ENCODE data around the gene C1QTNF1. TPM values are rescaled to one million over a fixed set of nuclear protein-coding genes. Genes with fewer than 3 reads are reported as not detected.

The C1QTNF1 gene
- total RNA-seq, 2 experiments from 2014 or later, result not detected

GRCh38 chr17:79046197-79046915 lies 22.4 kb downstream of the C1QTNF1 start:
- DNase-seq, result no peak
- Mint-ChIP-seq H3K27ac (no peak overlapping the region), H3K4me3 (no peak overlapping the region), H3K27me3 (no peaks in the 10 kb centered on the region), H3K9me3 (peaks cover 7% of the 10 kb centered on the region), H3K36me3 (ENCODE audit: low read depth) (no peaks in the 10 kb centered on the region), H3K4me1 (no peaks in the 10 kb centered on the region)
- CTCF ChIA-PET, result interaction anchor here (1.0 to 2.1 kb wide), 6 partner anchors 10 to 354 kb away, joined by 3 to 8 read pairs (median 4); no protein-coding TSS in a partner anchor
- POLR2A ChIA-PET, result no interaction called here

- POLR2A ChIA-PET, result no interaction called here
- Mint-ChIP-seq H3K36me3 (ENCODE audit: low read depth) (no peaks in the 10 kb centered on the region), H3K27me3 (no peaks in the 10 kb centered on the region), H3K27ac (no peak overlapping the region), H3K4me1 (no peaks in the 10 kb centered on the region), H3K4me3 (no peak overlapping the region), H3K9me3 (peaks cover 7% of the 10 kb centered on the region)
- CTCF ChIA-PET, result interaction anchor here (1.4 kb wide), 1 partner anchor 36 kb away, joined by 3 read pairs; no protein-coding TSS in a partner anchor
- DNase-seq, result no peak
These were observed 22.9 kb downstream of the C1QTNF1 start for GRCh38 chr17:79046916-79047280.

GRCh38 chr17:79047291-79047920 lies 23.4 kb downstream of the C1QTNF1 start:
- ChIA-PET POLR2A (no interaction called here), CTCF (no interaction called here)
- no peak overlapping the region for H3K27ac Mint-ChIP-seq
- H3K9me3 Mint-ChIP-seq, result peaks cover 7% of the 10 kb centered on the region
- H3K4me3 Mint-ChIP-seq, result no peak overlapping the region
- no peaks in the 10 kb centered on the region for H3K36me3 Mint-ChIP-seq (ENCODE audit: low read depth)
- no peaks in the 10 kb centered on the region for H3K4me1 Mint-ChIP-seq
- H3K27me3 Mint-ChIP-seq, result peaks cover 2% of the 10 kb centered on the region
- DNase-seq, result no peak

GRCh38 chr17:79047923-79048825 lies 24.2 kb downstream of the C1QTNF1 start:
- Mint-ChIP-seq H3K4me3 (no peak overlapping the region), H3K9me3 (peaks cover 2% of the 10 kb centered on the region), H3K27me3 (peaks cover 5% of the 10 kb centered on the region), H3K27ac (no peak overlapping the region), H3K4me1 (no peaks in the 10 kb centered on the region), H3K36me3 (ENCODE audit: low read depth) (no peaks in the 10 kb centered on the region)
- ChIA-PET CTCF (no interaction called here), POLR2A (no interaction called here)
- DNase-seq, result no peak

GRCh38 chr17:79048826-79049755 lies 25.1 kb downstream of the C1QTNF1 start:
- Mint-ChIP-seq H3K36me3 (ENCODE audit: low read depth) (peaks cover under 1% of the 10 kb centered on the region), H3K9me3 (peaks cover 3% of the 10 kb centered on the region), H3K27ac (no peak overlapping the region), H3K4me3 (no peak overlapping the region), H3K4me1 (no peaks in the 10 kb centered on the region), H3K27me3 (peaks cover 9% of the 10 kb centered on the region)
- no peak for DNase-seq
- POLR2A ChIA-PET, result no interaction called here
- CTCF ChIA-PET, result interaction anchor here (1.3 kb wide), 1 partner anchor 8 kb away, joined by 4 read pairs; no protein-coding TSS in a partner anchor

GRCh38 chr17:79049821-79050220 lies 25.9 kb downstream of the C1QTNF1 start:
- H3K27ac Mint-ChIP-seq, result no peak overlapping the region
- H3K27me3 Mint-ChIP-seq, result peaks cover 11% of the 10 kb centered on the region
- peaks cover 10% of the 10 kb centered on the region for H3K9me3 Mint-ChIP-seq
- CTCF ChIA-PET, result interaction anchor here (0.5 to 1.3 kb wide), 2 partner anchors 9 to 984 kb away, joined by 3 to 4 read pairs; no protein-coding TSS in a partner anchor
- no peaks in the 10 kb centered on the region for H3K4me1 Mint-ChIP-seq
- H3K4me3 Mint-ChIP-seq, result no peak overlapping the region
- POLR2A ChIA-PET, result no interaction called here
- no peak for DNase-seq
- peaks cover 2% of the 10 kb centered on the region for H3K36me3 Mint-ChIP-seq (ENCODE audit: low read depth)

- H3K9me3 Mint-ChIP-seq, result peaks cover 13% of the 10 kb centered on the region
- POLR2A ChIA-PET, result no interaction called here
- CTCF ChIA-PET, result interaction anchor here (0.5 to 1.3 kb wide), 2 partner anchors 10 to 983 kb away, joined by 3 to 4 read pairs; no protein-coding TSS in a partner anchor
- DNase-seq, result no peak
- no peak overlapping the region for H3K4me3 Mint-ChIP-seq
- no peak overlapping the region for H3K27ac Mint-ChIP-seq
- H3K4me1 Mint-ChIP-seq, result no peaks in the 10 kb centered on the region
- H3K27me3 Mint-ChIP-seq, result peaks cover 11% of the 10 kb centered on the region
- H3K36me3 Mint-ChIP-seq (ENCODE audit: low read depth), result peaks cover 2% of the 10 kb centered on the region
These were observed 26.6 kb downstream of the C1QTNF1 start for GRCh38 chr17:79050551-79050950.

GRCh38 chr17:79051306-79051705 lies 27.3 kb downstream of the C1QTNF1 start:
- H3K36me3 Mint-ChIP-seq (ENCODE audit: low read depth), result peaks cover 2% of the 10 kb centered on the region
- POLR2A ChIA-PET, result no interaction called here

GRCh38 chr17:79052131-79052530 lies 28.2 kb downstream of the C1QTNF1 start:
- Mint-ChIP-seq H3K36me3 (ENCODE audit: low read depth) (peaks cover 2% of the 10 kb centered on the region), H3K27me3 (peaks cover 11% of the 10 kb centered on the region), H3K4me3 (no peak overlapping the region), H3K4me1 (no peaks in the 10 kb centered on the region), H3K9me3 (peaks cover 13% of the 10 kb centered on the region), H3K27ac (no peak overlapping the region)
- no peak for DNase-seq
- POLR2A ChIA-PET, result no interaction called here
- CTCF ChIA-PET, result interaction anchor here (0.7 to 1.2 kb wide), 2 partner anchors 11 to 16 kb away, joined by 3 read pairs; no protein-coding TSS in a partner anchor

More at GRCh38 chr17:79051306-79051705, 27.3 kb downstream of the C1QTNF1 start:
- Mint-ChIP-seq H3K27ac (no peak overlapping the region), H3K9me3 (peaks cover 13% of the 10 kb centered on the region), H3K4me3 (no peak overlapping the region), H3K27me3 (peaks cover 11% of the 10 kb centered on the region), H3K4me1 (no peaks in the 10 kb centered on the region)
- no peak for DNase-seq
- CTCF ChIA-PET, result no interaction called here

- Mint-ChIP-seq H3K4me3 (no peak overlapping the region), H3K36me3 (ENCODE audit: low read depth) (peaks cover 4% of the 10 kb centered on the region), H3K27ac (no peak overlapping the region), H3K9me3 (peaks cover 13% of the 10 kb centered on the region), H3K4me1 (no peaks in the 10 kb centered on the region), H3K27me3 (peaks cover 14% of the 10 kb centered on the region)
- ChIA-PET CTCF (interaction anchor here (0.7 to 1.2 kb wide), 3 partner anchors 10 to 17 kb away, joined by 3 to 5 read pairs (median 3); no protein-coding TSS in a partner anchor), POLR2A (no interaction called here)
- DNase-seq, result no peak
These were observed 29.4 kb downstream of the C1QTNF1 start for GRCh38 chr17:79053251-79053925.

- POLR2A ChIA-PET, result no interaction called here
- peaks cover 14% of the 10 kb centered on the region for H3K27me3 Mint-ChIP-seq
- H3K36me3 Mint-ChIP-seq (ENCODE audit: low read depth), result peaks cover 4% of the 10 kb centered on the region
- peaks cover 13% of the 10 kb centered on the region for H3K9me3 Mint-ChIP-seq
- no peak overlapping the region for H3K4me3 Mint-ChIP-seq
- no peak overlapping the region for H3K27ac Mint-ChIP-seq
- CTCF ChIA-PET, result interaction anchor here (0.6 to 0.9 kb wide), 3 partner anchors 12 to 35 kb away, joined by 3 to 5 read pairs (median 5); no protein-coding TSS in a partner anchor
- peaks cover 3% of the 10 kb centered on the region for H3K4me1 Mint-ChIP-seq
- DNase-seq, result no peak
These were observed 30.4 kb downstream of the C1QTNF1 start for GRCh38 chr17:79054200-79054960.

All from activated CD4-positive, alpha-beta T cell treated with anti-CD3 and anti-CD28 coated beads, Interleukin-2, amount 10 ng/mL, durations not matched to agents 7 days and 5 days (primary cell).